HepG2 (cell line): ENCODE measurements around the gene SYNE3. TPM values are rescaled to one million over a fixed set of nuclear protein-coding genes. Genes with fewer than 3 reads are reported as not detected.

Source experiments
- BRCA1 ChIP-seq: sonication (generic); formaldehyde crosslinking; IDR thresholded peaks from 2 replicates; pipeline ENCODE4 v1.4.0; 2020; ENCODE audit warnings: missing genetic modification reagents
- CC2D1A ChIP-seq: sonication (generic); formaldehyde crosslinking; IDR thresholded peaks from 2 replicates; pipeline ENCODE4 v1.8.1; 2023; ENCODE audit warnings: mild to moderate bottlenecking, missing genetic modification reagents
- CSRNP2 ChIP-seq: sonication (generic); formaldehyde crosslinking; conservative IDR thresholded peaks from 2 replicates; pipeline ENCODE4 v1.8.0; 2022; ENCODE audit warnings: low read depth, missing genetic modification reagents
- ESRRA ChIP-seq: sonication (generic); formaldehyde crosslinking; IDR thresholded peaks from 2 replicates; pipeline ENCODE4 v1.5.1; 2020; ENCODE audit warnings: mild to moderate bottlenecking, low read depth, missing genetic modification reagents
- HIC2 ChIP-seq: sonication (generic); formaldehyde crosslinking; IDR thresholded peaks from 2 replicates; pipeline ENCODE4 v1.9.0; 2022; ENCODE audit warnings: low read depth, missing genetic modification reagents
- HIVEP1 ChIP-seq: sonication (generic); formaldehyde crosslinking; IDR thresholded peaks from 2 replicates; pipeline ENCODE4 v1.4.0; 2020; ENCODE audit warnings: mild to moderate bottlenecking, missing genetic modification reagents
- IRF1 ChIP-seq: sonication (generic); formaldehyde crosslinking; IDR thresholded peaks from 2 replicates; pipeline ENCODE4 v1.4.0; 2020; ENCODE audit warnings: low read depth, mild to moderate bottlenecking, missing genetic modification reagents
- NCOA2 ChIP-seq: sonication (generic); formaldehyde crosslinking; IDR thresholded peaks from 2 replicates; pipeline ENCODE4 v1.8.0; 2022; ENCODE audit warnings: inconsistent platforms
- PLRG1 ChIP-seq: fragments of 450-650 bp; conservative IDR thresholded peaks from 2 replicates; pipeline ENCODE4 v1.6.1; 2016
- PREB ChIP-seq: sonication (generic); formaldehyde crosslinking; IDR thresholded peaks from 2 replicates; pipeline ENCODE4 v1.4.0; 2020; ENCODE audit warnings: missing genetic modification reagents
- RARG ChIP-seq: sonication (generic); formaldehyde crosslinking; IDR thresholded peaks from 2 replicates; pipeline ENCODE4 v1.4.0; 2020; ENCODE audit warnings: low read depth, mild to moderate bottlenecking, missing genetic modification reagents
- TAF15 ChIP-seq: fragments of 200-400 bp; formaldehyde crosslinking; IDR thresholded peaks from one replicate; pipeline ENCODE4 v1.6.1; 2018; ENCODE audit warnings: mild to moderate bottlenecking, low read depth, low read length; ENCODE audit not compliant: poor library complexity, severe bottlenecking
- ZBTB14 ChIP-seq: sonication (generic); formaldehyde crosslinking; IDR thresholded peaks from 2 replicates; pipeline ENCODE4 v1.4.0; 2020; ENCODE audit warnings: missing genetic modification reagents
- ZBTB4 ChIP-seq: sonication (generic); formaldehyde crosslinking; IDR thresholded peaks from 2 replicates; pipeline ENCODE4 v1.4.0; 2020; ENCODE audit warnings: missing genetic modification reagents, mild to moderate bottlenecking, borderline replicate concordance
- ZFP36L1 ChIP-seq: sonication (generic); formaldehyde crosslinking; IDR thresholded peaks from 2 replicates; pipeline ENCODE4 v1.8.0; 2022; ENCODE audit warnings: mild to moderate bottlenecking, missing genetic modification reagents, moderate library complexity
- ZFP62 ChIP-seq: sonication (generic); formaldehyde crosslinking; IDR thresholded peaks from 2 replicates; pipeline ENCODE4 v1.4.0; 2020; ENCODE audit warnings: missing genetic modification reagents
- ZNF292 ChIP-seq: sonication (generic); formaldehyde crosslinking; IDR thresholded peaks from 2 replicates; pipeline ENCODE4 v1.8.1; 2022; ENCODE audit warnings: mild to moderate bottlenecking, low read depth, missing genetic modification reagents, borderline replicate concordance
- ZNF543 ChIP-seq: sonication (generic); formaldehyde crosslinking; IDR thresholded peaks from 2 replicates; pipeline ENCODE4 v1.4.0; 2020; ENCODE audit warnings: mild to moderate bottlenecking, missing genetic modification reagents
- polyA plus RNA-seq, 8 experiments: library from polyadenylated mRNA; depleted of rRNA in 3 of 8; stranded (reverse) in 7 of 8; unstranded in 1 of 8; fragments of >200 nt; fragmentation: Illumina TruSeq in 4 of 8; extraction: Trizol in 4 of 8; gene quantifications; 2 replicates each; pipeline versions ENCODE4 v1.2.1 to v1.2.3, GENCODE V29; 2011 to 2016; ENCODE audit warnings: low read depth in 4 of 8, missing spikeins in 1 of 8, mixed read lengths in 1 of 8; ENCODE audit not compliant: insufficient read depth in 1 of 8
- total RNA-seq, 5 experiments: library from RNA; depleted of rRNA; stranded (reverse); fragments of >200 nt; fragmentation: Illumina TruSeq; extraction: Trizol; gene quantifications; 2 replicates each; pipeline ENCODE4 v1.2.3, GENCODE V29; 2016; ENCODE audit warnings: low read depth in 1 of 5

Gene SYNE3
- total and polyA plus RNA-seq, 2 of the 13 experiments (the other 11 are each of a cell fraction or from before 2014, with no cell fraction given) = 7.8 to 8.0 TPM

GRCh38 chr14:95534299-95535225, 18.1 kb upstream of the SYNE3 start, which contains the start of gene GLRX5 (continued):
- TF ChIP-seq PLRG1 = no peak
- no peak for TF ChIP-seq ZNF543 (CRISPR knock-in tag)
- no peak for TF ChIP-seq RARG (CRISPR knock-in tag)
- TF ChIP-seq ZFP62 (CRISPR knock-in tag) = no peak
- TF ChIP-seq HIC2 (CRISPR knock-in tag) = no peak
- TF ChIP-seq ZBTB4 (CRISPR knock-in tag) = peak; percentile 2; the same call in 1 of the 2 replicates
- TF ChIP-seq ESRRA (CRISPR knock-in tag) = no peak
- TF ChIP-seq ZFP36L1 = 0 out of 2 replicates have a peak, but pooled peaks have one; percentile 46
- no peak for TF ChIP-seq IRF1 (CRISPR knock-in tag)
- peak; percentile 60; the same call in 1 of the 2 replicates for TF ChIP-seq CC2D1A (CRISPR knock-in tag)
- no peak for TF ChIP-seq ZNF292 (CRISPR knock-in tag)
- no peak for TF ChIP-seq BRCA1
- TF ChIP-seq ZBTB14 (CRISPR knock-in tag) = peak; percentile 55; the same call in 1 of the 2 replicates
- no peak for TF ChIP-seq CSRNP2 (CRISPR knock-in tag)
- TF ChIP-seq NCOA2 (CRISPR knock-in tag) = peak; percentile 58
- TF ChIP-seq PREB (CRISPR knock-in tag) = no peak
- TF ChIP-seq HIVEP1 (CRISPR knock-in tag) = no peak
- TF ChIP-seq TAF15 = no peak
